HG03342 (cell line): ENCODE results near the gene TRIM41.
"Not testable (repeated sequence)": the region's sequence is repeated elsewhere in the genome, so short reads cannot be mapped to it uniquely, and the experiment has no call there.

Source experiments
- ATAC-seq: cut with Tn5 transposase; IDR thresholded peaks from one replicate; pipeline ENCODE4 v1.9.1; 2021; ENCODE audit warnings: mild to moderate bottlenecking, moderate library complexity; ENCODE audit not compliant: unreplicated experiment

The TRIM41 gene

DNA sequence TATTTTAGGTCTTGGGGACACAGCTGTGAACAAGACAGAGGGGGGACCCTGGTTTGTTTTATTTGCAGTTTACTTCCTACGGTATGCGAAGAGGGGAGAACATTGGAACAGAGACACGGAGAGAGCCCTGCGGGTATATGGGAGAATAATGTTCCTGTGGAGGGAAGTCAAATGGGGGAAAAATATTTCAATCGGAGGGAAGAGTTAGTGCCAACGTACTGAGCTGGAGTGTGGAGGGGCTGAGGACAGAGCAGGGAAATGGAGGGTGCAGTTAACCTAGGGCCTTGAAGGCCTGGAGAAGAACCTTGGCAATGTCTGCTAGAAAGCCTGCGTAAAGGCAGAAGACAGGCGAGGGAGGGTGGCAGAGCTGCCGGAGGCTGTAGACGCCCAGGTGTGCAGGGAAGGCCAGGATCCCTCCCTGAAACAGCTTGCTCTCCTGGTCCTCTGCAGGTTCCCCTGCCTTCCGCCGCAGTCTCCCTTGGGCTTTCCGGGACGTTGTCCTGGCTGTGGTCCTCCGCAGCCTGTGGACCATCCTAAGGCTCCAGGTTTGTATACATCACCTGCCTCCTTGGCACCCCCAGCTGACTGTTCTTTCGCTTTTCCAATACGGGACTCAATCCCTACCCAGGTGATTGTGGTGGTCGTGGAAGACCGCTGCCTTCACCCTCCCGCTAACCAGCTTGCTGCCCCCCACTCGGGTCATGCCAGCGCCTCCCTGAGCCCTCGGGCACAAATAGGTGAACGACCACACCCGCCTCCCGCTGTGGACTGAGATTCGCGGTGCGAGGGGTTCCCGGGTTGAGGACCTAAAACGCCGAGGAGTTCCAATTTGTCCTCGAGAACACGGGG is 22.6 kb downstream of the TRIM41 start:
- ATAC-seq, result peak; percentile 1

DNA sequence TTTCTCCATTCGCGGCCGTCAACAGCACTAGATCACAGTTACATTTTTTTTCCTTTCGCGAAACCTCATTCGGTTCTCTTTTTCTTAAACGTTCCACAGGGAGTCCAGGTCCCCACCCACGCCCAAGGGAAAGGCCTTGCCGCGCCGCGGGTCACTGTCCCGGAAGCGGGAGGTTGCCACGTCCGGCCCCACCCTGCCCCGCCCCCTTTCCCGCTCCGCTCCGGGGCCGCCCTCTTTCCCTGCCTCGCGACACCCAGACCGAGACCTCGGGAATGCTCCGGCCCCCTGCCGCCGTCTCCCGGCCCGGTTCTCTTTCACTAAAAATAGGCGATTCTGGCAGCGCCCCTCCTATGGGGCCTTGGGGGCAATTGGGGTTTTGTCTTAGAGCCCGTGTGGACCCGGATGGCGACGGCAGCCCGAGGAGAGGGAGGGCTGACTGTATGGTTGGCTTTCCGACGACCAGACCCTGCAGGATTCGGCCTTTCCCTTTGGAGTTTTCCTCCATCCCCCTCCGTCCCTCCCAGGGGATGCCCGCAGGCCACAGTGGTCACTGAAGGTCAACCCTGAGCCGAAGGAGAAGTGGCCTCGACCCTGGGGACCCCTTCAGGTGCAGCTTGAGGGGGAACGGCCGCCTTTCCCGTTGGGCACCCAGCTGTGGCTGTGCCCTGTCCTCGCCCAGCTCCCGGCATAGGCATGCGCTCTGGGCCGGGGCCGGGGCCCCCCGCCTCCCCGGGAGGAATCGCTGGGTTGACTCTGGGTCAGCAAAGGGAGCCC is 23.4 kb downstream of the TRIM41 start:
- peak; percentile 45 for ATAC-seq

DNA sequence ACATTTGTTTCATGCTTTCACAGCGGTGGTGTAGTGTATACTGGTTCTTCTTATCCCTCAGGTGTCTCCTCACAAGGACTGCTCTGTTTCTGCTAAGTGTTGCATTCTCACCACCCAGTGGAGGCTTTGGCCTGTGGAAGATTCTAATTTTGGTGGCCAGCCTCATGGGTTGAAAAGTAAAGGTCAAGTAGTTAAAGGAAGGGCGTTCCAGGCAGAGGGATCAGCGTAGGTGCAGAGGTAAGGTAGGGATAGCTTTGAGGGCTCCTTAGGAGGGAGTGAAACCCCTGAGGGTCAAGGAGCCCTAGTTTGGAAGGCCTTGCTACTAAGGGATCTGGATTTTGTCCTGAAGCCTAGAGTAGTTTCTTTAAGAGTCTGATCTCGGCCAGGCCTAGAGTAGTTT is 25.2 kb downstream of the TRIM41 start:
- no peak for ATAC-seq

DNA sequence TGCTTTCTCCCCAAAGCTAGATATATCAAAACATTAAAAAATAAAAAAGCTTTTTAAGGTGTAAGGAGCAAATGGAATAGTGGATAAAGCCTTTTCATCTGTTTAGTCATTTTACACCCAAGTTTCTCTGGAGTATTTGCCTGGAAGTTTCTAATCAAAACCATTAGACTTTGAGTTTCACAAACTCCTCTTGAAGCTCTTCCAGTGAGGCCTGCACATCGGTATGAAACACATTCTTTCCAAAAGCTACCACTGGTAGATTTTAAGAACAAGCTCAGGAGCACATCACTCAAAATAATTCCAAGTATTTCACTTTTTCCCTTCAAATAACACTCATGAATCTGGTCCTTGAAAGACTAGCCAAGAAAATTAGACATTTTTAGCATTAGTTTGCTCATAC is 32.2 kb downstream of the TRIM41 start:
- ATAC-seq, result no peak

DNA sequence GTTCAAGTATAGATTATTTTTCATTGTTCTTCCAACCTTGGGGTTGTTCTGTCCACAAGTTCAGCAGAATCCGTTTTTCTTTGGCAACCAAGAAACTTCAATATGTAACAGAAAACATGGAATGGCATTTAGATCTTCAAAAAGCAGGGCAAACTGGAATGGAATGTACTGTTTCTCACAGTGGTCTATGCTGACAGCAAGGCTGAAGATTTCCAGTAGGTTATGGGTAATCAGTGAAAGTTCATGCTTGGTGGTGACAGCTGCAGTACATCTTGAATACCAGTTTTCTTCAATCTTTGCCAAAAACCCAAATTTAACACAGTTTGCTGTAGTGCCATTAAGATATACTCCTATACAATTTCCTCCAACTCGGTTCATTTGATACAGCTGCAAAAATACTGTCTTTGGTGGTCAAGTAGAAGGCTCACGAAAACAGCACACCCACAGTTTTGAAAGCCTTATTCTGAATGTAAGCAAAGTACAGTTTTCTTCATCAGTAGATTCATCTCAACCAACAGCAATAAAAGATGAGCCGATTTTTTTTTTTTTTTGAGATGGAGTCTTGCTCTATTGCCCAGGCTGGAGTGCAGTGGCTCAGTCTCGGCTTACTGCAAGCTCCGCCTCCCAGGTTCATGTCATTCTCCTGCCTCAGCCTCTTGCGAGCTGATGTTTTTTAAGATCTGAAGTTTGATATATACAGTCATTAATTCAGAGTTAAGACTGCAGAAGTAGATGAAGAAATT is 32.9 kb downstream of the TRIM41 start:
- no peak for ATAC-seq

DNA sequence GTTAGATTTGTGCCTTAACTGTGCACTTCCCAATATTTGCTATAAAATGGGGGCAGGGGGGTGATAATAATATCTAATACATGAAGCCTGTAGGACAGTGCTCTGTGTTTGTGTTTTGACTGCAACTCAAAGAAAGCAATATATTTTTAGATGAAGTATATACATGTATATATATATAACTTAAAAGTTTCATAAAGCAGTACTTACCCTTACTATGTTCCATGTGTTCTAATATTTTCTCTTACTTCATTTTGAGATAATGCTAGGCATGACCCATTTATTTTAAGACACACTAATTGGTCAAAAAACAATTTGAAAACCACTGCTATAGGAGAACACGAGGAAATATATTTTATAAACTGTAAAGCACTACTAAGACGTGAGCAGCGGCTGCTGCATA is 35.5 kb downstream of the TRIM41 start:
- ATAC-seq, result no peak

DNA sequence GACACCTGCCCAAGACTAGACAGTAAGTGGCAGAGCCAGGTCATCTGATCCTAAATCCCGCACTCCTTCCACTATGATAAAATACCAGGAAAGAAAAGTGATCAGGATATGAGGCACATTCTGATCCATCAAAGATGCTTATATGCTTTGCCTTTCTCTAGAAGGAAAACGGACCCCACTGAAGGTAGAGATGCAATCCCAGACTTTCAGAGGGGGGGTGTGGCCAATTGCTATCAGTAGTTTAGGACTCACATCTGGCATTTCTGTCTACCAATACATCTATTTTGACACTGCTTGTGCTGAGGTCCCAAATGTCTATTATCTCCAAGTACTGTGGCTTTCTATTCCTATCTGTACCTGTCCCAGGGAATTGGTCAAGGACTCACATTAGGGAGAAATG is 36.2 kb downstream of the TRIM41 start:
- ATAC-seq, result no peak

DNA sequence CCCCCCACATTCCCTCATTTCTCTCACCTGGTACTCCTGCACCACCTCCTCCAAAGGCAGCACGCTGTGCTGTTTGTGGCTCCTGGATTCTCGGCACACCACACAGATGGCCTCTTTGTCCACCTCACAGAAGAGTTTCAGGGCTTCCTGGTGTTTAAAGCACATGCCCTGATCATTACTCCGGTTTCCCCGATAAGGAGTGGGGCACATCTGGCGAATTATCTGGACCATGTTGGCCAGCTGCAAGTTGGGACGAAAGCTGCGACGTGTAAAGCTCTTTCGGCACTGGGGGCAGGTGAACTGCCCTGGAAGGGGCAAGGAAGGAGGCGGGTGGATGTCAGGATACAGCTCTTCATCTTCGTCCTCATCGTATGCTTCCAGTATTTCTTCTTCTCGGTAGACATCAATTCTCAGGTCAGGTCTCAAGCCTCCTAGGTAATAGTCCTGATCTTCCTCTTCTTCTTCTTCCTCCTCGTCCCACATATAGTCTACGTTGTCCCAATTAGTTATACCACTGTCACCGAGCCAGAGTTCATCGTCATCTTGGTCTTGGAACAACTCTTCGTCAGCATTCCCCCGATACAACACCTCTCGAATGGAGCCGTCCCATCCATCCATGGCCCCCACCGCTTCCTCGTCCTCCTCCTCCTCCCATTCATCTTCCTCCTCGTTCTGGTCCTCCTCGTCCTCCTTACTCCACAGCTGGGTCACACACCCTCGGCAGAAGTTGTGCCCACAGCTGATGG is 37.1 kb downstream of the TRIM41 start:
- no peak for ATAC-seq

DNA sequence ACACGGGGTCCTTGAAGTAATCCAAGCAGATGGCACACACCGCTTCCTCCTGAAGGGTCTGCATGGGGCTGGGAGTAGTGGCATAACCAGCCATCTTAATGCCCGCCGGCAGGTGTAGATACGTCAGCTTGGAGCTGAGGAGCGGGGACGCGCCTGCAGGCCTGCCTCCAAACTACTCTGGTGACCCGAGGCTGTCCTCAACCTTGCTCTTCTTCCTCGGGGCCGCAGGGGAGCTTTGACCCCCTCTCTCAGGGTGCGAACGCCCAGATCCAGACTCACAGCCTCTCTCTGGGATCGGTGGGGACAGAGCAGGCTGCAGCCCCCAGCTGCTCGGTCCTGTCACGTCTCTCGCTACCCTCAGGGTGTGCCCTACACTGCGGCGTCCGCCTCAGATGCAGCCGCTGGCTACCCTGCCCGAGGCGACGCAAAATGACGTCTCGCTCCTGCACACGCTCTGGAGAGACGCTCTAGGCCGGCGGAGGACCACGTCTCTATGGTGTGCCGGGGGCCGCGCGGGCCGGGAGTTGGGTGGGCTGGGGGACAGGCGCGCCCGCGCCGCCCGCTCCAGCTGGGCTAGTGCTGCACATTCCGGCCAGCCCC is 37.7 kb downstream of the TRIM41 start, which contains the start of gene TRIM52:
Gene TRIM52 (minus strand): TSS at position 424 of the 600 bp plus-strand sequence. CDS start 330 bp downstream, at position 94.
- peak; percentile 77 for ATAC-seq

DNA sequence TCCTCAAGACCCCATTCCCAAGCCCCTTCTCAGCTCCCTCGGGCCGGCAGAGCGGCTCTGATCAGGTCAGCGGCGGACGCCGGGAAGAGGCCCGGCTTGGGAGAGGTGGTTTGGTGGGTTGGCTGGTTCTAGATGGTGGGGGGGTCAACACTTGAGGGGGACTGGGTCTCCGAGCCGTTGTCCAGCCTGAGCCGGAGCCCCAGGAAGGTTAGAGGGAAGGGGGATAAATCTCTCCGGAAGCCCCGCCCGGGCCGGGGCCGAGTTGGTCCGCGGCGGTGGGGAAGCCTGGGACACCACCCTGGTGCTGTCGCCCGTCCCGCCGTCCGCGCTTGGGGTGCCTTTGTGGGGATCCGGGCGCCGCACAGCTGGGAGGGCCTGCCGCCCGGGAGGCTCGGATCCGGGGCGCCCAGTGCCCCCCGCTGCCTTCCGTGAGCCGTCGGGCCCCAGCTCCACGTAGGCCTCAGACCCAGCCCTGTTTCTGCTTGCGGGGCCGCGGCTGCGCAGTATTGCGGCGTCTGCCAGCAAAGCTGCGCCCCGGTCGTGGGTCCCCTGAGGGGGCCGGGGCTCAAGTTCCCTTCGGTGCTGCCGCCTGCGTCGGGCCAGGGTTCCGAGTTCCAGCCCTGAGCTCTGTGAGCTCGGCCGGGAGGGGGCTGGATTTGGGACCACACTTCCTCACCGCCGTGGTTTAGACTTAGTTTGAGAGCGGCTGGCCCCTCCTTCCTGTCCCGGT is 38.4 kb downstream of the TRIM41 start:
- ATAC-seq, result peak; percentile 56

DNA sequence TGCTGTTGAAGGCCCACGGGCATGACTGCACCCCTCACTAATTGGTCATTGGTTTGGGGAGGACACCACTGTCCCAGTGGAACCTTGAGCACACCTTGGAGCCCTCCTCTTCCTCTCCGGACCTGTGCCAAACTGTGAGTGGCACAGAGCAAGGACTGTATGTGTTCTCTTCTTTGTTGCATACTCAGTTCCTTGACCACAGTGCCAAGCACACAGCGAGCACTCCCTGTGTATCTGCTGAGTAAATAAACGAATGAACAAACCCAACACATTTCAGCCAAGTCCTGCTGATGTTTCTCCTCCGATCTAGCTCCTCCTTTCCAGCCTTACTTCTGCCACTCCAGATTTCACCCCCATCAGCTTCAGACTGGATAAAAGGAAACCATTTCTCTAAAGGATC is 40.6 kb downstream of the TRIM41 start:
- no peak for ATAC-seq

DNA sequence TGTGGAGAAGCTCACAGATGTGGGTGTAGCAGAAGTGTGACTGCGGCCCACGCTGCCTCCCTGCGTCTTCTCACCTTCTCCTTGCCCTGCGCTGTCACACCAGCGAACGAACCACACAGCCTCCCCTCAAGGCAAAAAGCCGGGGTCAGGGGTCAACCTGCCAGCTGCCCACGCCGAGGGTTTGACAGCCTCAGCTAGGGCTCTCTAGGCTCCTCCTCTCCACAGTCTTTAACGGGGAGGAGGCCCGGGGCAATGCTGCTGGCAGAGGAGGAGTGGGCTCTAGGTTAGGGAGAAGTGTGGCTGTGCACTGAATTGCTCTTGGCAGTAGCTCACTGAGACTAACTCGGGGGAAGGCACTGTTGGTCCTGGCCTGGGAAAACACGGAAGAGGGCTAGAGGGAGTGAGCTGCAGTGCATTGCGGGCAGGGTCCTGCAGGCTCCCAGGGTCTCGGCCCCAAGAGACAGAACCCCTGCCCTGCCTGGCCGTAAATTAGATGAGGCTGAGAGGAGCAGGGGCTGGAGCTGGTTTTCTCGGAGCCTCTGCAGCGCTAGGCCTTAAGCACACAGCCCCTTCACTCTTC is 42.1 kb downstream of the TRIM41 start:
- ATAC-seq, result no peak

DNA sequence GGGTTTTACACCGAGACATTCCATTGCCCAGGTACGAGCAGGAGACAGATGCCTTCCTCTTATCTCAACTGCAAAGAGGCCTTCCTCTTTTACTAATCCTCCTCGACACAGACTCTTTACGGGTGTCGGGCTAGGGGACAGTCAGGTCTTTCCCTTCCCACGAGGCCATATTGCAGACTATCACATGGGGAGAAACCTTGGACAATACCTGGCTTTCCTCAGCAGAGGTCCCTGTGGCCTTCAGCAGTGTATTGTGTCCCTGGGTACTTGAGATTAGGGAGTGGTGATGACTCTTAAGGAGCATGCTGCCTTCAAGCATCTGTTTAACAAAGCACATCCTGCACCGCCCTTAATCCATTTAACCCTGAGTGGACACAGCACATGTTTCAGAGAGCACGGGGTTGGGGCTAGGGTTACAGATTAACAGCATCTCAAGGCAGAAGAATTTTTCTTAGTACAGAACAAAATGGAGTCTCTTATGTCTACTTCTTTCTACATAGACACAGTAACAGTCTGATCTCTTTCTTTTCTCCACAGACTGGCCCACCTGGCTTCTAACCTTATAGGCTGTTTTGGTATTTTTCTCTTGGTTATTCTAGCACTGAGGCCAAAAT is 44.3 kb downstream of the TRIM41 start:
- ATAC-seq, result not testable (repeated sequence)

DNA sequence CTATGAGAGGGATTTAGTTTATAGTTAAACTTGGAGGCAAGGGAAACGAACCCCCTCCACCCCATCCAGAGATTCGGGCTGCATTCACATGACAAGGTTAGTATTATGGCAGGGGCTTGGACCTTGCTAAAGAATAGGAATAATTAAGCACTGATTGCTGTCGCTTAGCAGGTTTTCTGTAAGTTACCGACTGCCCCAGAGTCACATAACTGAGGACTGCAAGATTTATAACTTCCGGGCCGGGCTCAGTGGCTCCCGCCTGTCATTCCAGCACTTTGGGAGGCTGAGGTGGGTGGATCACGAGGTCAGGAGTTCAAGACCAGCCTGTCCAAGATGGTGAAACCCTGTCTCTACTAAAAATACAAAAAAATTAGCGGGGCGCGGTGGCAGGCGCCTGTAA is 44.8 kb downstream of the TRIM41 start:
- ATAC-seq, result not testable (repeated sequence)

DNA sequence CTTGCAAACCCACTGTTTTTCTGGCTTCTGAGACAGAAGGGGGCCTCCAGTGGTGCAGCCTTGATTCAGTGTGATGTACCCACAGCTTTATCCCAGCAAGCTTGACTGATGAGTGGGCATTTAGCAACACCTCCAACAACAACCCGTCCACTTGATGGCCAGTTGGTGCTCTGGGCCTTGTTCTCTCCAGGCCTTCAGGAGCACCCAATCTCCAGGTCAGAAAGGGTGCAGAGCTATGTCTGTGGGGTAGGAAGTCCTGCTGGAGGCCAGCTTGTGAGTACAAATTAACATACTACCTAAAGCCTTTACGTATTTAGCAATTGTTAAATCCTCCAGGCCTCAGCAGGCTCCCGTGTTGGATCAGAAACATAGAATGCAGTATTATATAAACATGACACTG is 48.0 kb downstream of the TRIM41 start:
- ATAC-seq, result no peak

DNA sequence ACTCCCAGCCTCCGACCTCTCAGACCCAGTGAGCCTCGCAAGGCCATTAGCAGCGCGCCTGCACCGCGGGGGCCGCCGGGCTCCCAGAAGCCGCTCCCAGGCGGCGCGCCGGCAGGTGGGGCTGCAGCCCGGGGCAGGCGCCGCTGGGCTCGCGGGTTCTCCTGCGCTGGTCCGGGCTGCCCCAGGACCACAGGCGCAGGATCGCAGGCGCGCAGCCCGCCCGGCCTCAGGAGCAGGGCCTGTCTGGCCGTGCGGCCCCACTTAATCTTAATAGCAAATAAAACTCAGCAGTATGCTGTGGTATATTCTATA is 50.3 kb downstream of the TRIM41 start:
- ATAC-seq, result not testable (repeated sequence)

DNA sequence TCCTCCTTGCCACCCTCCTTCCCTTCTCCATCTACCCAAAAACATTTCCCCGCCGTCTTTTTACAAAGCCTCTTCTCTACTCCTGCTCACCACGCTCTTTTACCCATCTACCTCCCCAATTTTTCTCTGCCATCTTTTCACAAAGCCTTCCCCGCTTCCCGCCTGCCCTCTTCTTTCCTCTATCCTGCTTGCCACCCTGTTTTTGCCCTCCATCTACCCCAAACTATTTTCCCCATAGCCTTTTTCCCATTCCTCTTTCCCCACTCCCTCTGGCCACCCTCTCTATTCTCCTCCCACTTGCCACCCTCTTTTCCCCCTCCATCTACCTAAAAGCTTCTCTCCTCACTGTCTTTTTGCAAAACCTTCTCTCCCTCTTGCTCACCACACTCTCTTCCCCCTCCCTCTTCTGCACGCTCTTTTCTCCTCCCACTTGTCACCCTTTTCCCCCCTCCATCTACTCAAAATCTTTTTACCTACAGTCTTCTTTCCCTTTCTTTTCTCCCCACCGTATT is 57.2 kb downstream of the TRIM41 start:
- ATAC-seq, result no peak

DNA sequence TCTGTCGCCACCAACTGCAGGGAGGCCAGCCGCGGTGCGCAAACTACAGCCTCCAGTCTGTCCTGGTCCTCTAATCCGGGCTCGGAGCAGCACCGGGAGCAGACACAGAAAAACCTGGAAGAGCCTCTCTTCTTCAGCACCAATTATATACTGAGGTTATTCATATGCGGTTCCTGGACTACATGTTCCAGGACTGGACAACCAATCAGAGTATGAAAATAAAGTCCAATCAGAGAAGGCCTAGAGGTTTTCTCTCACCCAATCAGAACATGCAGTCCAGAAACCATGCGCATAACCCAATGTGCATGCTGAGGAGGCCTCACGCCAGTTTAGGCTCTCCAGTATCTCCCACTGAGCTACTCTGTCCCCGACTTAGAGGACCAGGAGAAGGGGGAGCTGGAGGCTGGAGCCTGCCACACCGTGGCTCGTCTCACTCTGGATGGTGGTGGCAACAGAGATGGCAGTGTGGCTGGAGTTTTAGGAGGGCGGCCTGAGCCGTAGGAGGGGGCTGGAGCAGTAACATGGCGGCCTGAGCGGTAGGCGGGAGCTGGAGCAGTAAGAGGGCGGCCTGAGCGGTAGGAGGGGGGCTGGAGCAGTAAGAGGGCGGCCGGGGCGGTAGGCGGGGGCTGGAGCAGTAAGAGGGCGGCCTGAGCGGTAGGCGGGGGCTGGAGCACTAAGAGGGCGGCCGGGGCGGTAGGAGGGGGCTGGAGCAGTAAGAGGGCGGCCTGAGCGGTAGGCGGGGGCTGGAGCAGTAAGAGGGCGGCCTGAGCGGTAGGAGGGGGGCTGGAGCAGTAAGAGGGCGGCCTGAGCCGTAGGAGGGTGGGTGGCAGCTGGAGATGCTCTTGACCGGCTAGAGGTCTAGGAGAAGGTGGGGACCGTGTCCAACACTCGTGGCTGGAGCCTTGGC is 58.2 kb downstream of the TRIM41 start:
- ATAC-seq, result no peak
